PC-9 (cell line): ENCODE measurements around the gene PIK3C2G. TPM values are rescaled to one million over a fixed set of nuclear protein-coding genes. Genes with fewer than 3 reads are reported as not detected.

Source experiments
- BruUV-seq: library from RNA; stranded (reverse); fragments of 400-500 nt; replicated peaks from 2 replicates; lab custom pipeline; 2021; lab: Mats Ljungman, UMichigan
- CTCF ChIA-PET: fragments of 300-600 bp; sonication (Branson Sonifier 250); formaldehyde crosslinking; loops from one replicate; lab custom pipeline; 2022; ENCODE audit warnings: antibody characterized with exemption; lab: Charles Lee
- POLR2A ChIA-PET: fragments of 300-600 bp; sonication (Branson Sonifier 250); formaldehyde crosslinking; loops from one replicate; lab custom pipeline; 2022; ENCODE audit warnings: antibody characterized with exemption; ENCODE audit not compliant: unreplicated experiment; lab: Charles Lee
- DNase-seq, 2 experiments: peaks; one replicate each; pipeline versions ENCODE4 v3.0.0 to v3.0.0-alpha.2; 2015 to 2022; ENCODE audit warnings: mixed read lengths in 1 of 2
- H2AFZ ChIP-seq: fragments of 200-600 bp; sonication (generic); 2 replicates; pipeline ENCODE4 v1.8.1; 2017; ENCODE audit warnings: antibody characterized with exemption
- H3F3A ChIP-seq: fragments of 200-600 bp; sonication (generic); 2 replicates; pipeline ENCODE4 v1.8.1; 2017; ENCODE audit warnings: antibody characterized with exemption, mild to moderate bottlenecking, low read depth; ENCODE audit not compliant: insufficient read depth
- H3K27ac ChIP-seq: fragments of 200-600 bp; sonication (generic); 2 replicates; pipeline ENCODE4 v1.6.1; 2016; ENCODE audit warnings: mixed run types
- H3K27me3 ChIP-seq: fragments of 200-600 bp; sonication (generic); 2 replicates; pipeline ENCODE4 v1.6.1; 2016; ENCODE audit warnings: low read depth, mixed run types; ENCODE audit not compliant: insufficient read depth
- H3K36me3 ChIP-seq: fragments of 200-600 bp; sonication (generic); 2 replicates; pipeline ENCODE4 v1.6.1; 2016; ENCODE audit warnings: low read depth, mixed run types
- H3K4me1 ChIP-seq: fragments of 200-600 bp; sonication (generic); replicated peaks from 2 replicates; pipeline ENCODE4 v1.6.1; 2016; ENCODE audit warnings: mixed run types; ENCODE audit not compliant: insufficient read depth
- H3K4me2 ChIP-seq: fragments of 200-600 bp; sonication (generic); 2 replicates; pipeline ENCODE4 v1.6.1; 2017; ENCODE audit warnings: mixed run types
- H3K4me3 ChIP-seq: fragments of 200-600 bp; sonication (generic); 2 replicates; pipeline ENCODE4 v1.6.1; 2016; ENCODE audit warnings: mixed run types
- H3K79me2 ChIP-seq: fragments of 200-600 bp; sonication (generic); 2 replicates; pipeline ENCODE4 v1.6.1; 2017; ENCODE audit warnings: low read depth, mixed run types
- H3K9me2 ChIP-seq: fragments of 200-600 bp; sonication (generic); 2 replicates; pipeline ENCODE4 v1.8.1; 2017; ENCODE audit warnings: mild to moderate bottlenecking; ENCODE audit not compliant: insufficient read depth
- H3K9me3 ChIP-seq: fragments of 200-600 bp; sonication (generic); 2 replicates; pipeline ENCODE4 v1.8.1; 2016; ENCODE audit warnings: low read depth; ENCODE audit not compliant: insufficient read depth
- H4K20me1 ChIP-seq: fragments of 200-600 bp; sonication (generic); 2 replicates; pipeline ENCODE4 v1.8.1; 2017; ENCODE audit not compliant: insufficient read depth
- CTCF ChIP-seq: fragments of 200-600 bp; sonication (generic); conservative IDR thresholded peaks from 2 replicates; pipeline ENCODE4 v1.6.1; 2017; ENCODE audit warnings: mixed run types, antibody characterized with exemption, mild to moderate bottlenecking, moderate library complexity
- EZH2 ChIP-seq: fragments of 200-600 bp; sonication (generic); IDR thresholded peaks from 2 replicates; pipeline ENCODE4 v1.8.0; 2017; ENCODE audit warnings: antibody characterized with exemption, low read depth
- intact Hi-C: fragments of 100-400 bp; cut with micrococcal nuclease; formaldehyde crosslinking; loops from one replicate; pipeline ENCODE4 v1.10.0; 2022; ENCODE audit not compliant: unreplicated experiment
- total RNA-seq: library from RNA; stranded (reverse); gene quantifications from 2 replicates; pipeline ENCODE4 v1.2.3, GENCODE V29; 2021

The PIK3C2G gene
- total RNA-seq, 1 experiment from 2014 or later, result 1.4 TPM

- Histone ChIP-seq H3K4me2 (no peak overlapping the region), H3K4me3 (no peak overlapping the region), H3K36me3 (no peaks in the 10 kb centered on the region), H3F3A (no peaks in the 10 kb centered on the region), H3K4me1 (no peaks in the 10 kb centered on the region), H4K20me1 (no peaks in the 10 kb centered on the region), H3K9me2 (no peaks in the 10 kb centered on the region), H2AFZ (no peak overlapping the region), H3K9me3 (0 out of 2 replicates have a peak, but pooled peaks cover 5% of the 10 kb centered on the region), H3K27ac (no peak overlapping the region), H3K79me2 (no peaks in the 10 kb centered on the region), H3K27me3 (no peaks in the 10 kb centered on the region)
- ChIA-PET CTCF (no interaction called here), POLR2A (no interaction called here)
- no peak for DNase-seq
- TF ChIP-seq EZH2 (no peak), CTCF (no peak)
- intact Hi-C loops, result no loop called here
- no TSS peak for BruUV-seq
These were observed 184.8 kb downstream of the PIK3C2G start for GRCh38 chr12:18446061-18446644.

- H2AFZ ChIP-seq, result no peak overlapping the region
- no peaks in the 10 kb centered on the region for H3K79me2 ChIP-seq
- no peaks in the 10 kb centered on the region for H3F3A ChIP-seq
- ChIA-PET POLR2A (interaction anchor here (0.5 kb wide), 1 partner anchor 739 kb away, joined by 3 read pairs; no protein-coding TSS in a partner anchor), CTCF (no interaction called here)
- no peaks in the 10 kb centered on the region for H4K20me1 ChIP-seq
- H3K4me1 ChIP-seq, result no peaks in the 10 kb centered on the region
- H3K27me3 ChIP-seq, result no peaks in the 10 kb centered on the region
- BruUV-seq, result no TSS peak
- H3K4me3 ChIP-seq, result no peak overlapping the region
- DNase-seq, result no peak
- H3K9me3 ChIP-seq, result 0 out of 2 replicates have a peak, but pooled peaks cover 5% of the 10 kb centered on the region
- no peak overlapping the region for H3K4me2 ChIP-seq
- no peaks in the 10 kb centered on the region for H3K36me3 ChIP-seq
- intact Hi-C loops, result no loop called here
- no peaks in the 10 kb centered on the region for H3K9me2 ChIP-seq
- H3K27ac ChIP-seq, result no peak overlapping the region
- no peak for TF ChIP-seq CTCF
- TF ChIP-seq EZH2, result no peak
These were observed 193.0 kb downstream of the PIK3C2G start for GRCh38 chr12:18454330-18454729.

- H2AFZ ChIP-seq, result no peak overlapping the region
- no peaks in the 10 kb centered on the region for H3K27me3 ChIP-seq
- no peak for TF ChIP-seq EZH2
- TF ChIP-seq CTCF, result no peak
- H3F3A ChIP-seq, result no peaks in the 10 kb centered on the region
- H3K9me2 ChIP-seq, result no peaks in the 10 kb centered on the region
- POLR2A ChIA-PET, result no interaction called here
- H3K79me2 ChIP-seq, result no peaks in the 10 kb centered on the region
- no peak overlapping the region for H3K27ac ChIP-seq
- intact Hi-C loops, result no loop called here
- H3K36me3 ChIP-seq, result no peaks in the 10 kb centered on the region
- no peaks in the 10 kb centered on the region for H4K20me1 ChIP-seq
- H3K9me3 ChIP-seq, result no peaks in the 10 kb centered on the region
- BruUV-seq, result no TSS peak
- H3K4me1 ChIP-seq, result no peaks in the 10 kb centered on the region
- H3K4me3 ChIP-seq, result no peak overlapping the region
- CTCF ChIA-PET, result no interaction called here
- no peak overlapping the region for H3K4me2 ChIP-seq
- DNase-seq, result no peak
These were observed 195.0 kb downstream of the PIK3C2G start for GRCh38 chr12:18456344-18456743.
